Breast epithelium (tissue), 3 donors: ENCODE data around the gene TAGAP.

Experiments
- CTCF ChIP-seq, 3 donors: fragments of 450-650 bp; IDR thresholded peaks; one replicate each; pipeline ENCODE4 v1.5.1; 2016 to 2017; ENCODE audit warnings: antibody characterized with exemption in 3 of 3, mild to moderate bottlenecking in 3 of 3, moderate library complexity in 3 of 3
- POLR2A ChIP-seq: fragments of 450-650 bp; IDR thresholded peaks from one replicate; pipeline ENCODE4 v1.6.1; 2016; ENCODE audit warnings: antibody characterized with exemption, mild to moderate bottlenecking, moderate library complexity
- POLR2AphosphoS5 ChIP-seq, 3 donors: sonication (generic); formaldehyde crosslinking; IDR thresholded peaks; one replicate each; pipeline ENCODE4 v1.6.1; 2017; ENCODE audit warnings: antibody characterized with exemption in 3 of 3

- TF ChIP-seq POLR2AphosphoS5 (IDR thresholded peaks at IDR 0.05) (no peak), CTCF (IDR thresholded peaks at IDR 0.05) (no peak), POLR2A (no peak)
These were observed at the start of gene TAGAP for GRCh38 chr6:159044899-159045727.
